Neural progenitor cell (in vitro differentiated cells): ENCODE results near the gene RBM10. TPM values are rescaled to one million over a fixed set of nuclear protein-coding genes. Genes with fewer than 3 reads are reported as not detected.

Experiments
- DNase-seq: peaks from one replicate; pipeline ENCODE4 v3.0.0-alpha.2; 2016; ENCODE audit warnings: low spot score
- H2AFZ ChIP-seq: fragments of 200-600 bp; sonication (generic); replicated peaks from 2 replicates; pipeline ENCODE4 v1.6.1; 2016; ENCODE audit warnings: antibody characterized with exemption
- H3F3A ChIP-seq: fragments of 200-600 bp; sonication (generic); 2 replicates; pipeline ENCODE4 v1.6.1; 2016; ENCODE audit warnings: antibody characterized with exemption, low read depth
- H3K27ac ChIP-seq: fragments of 200-600 bp; sonication (generic); 2 replicates; pipeline ENCODE4 v1.5.1; 2016; ENCODE audit warnings: mild to moderate bottlenecking
- H3K27me3 ChIP-seq: fragments of 200-600 bp; sonication (generic); 2 replicates; pipeline ENCODE4 v1.6.1; 2016; ENCODE audit warnings: mild to moderate bottlenecking, moderate library complexity
- H3K36me3 ChIP-seq: fragments of 200-600 bp; sonication (generic); 2 replicates; pipeline ENCODE4 v1.5.1; 2016
- H3K4me1 ChIP-seq: fragments of 200-600 bp; sonication (generic); 2 replicates; pipeline ENCODE4 v1.6.1; 2016; ENCODE audit warnings: mixed run types
- H3K4me2 ChIP-seq: fragments of 200-600 bp; sonication (generic); 2 replicates; pipeline ENCODE4 v1.6.1; 2016
- H3K4me3 ChIP-seq: fragments of 200-600 bp; sonication (generic); 2 replicates; pipeline ENCODE4 v1.5.1; 2016
- H3K79me2 ChIP-seq: fragments of 200-600 bp; sonication (generic); 2 replicates; pipeline ENCODE4 v1.6.1; 2016; ENCODE audit warnings: low read depth
- H3K9ac ChIP-seq: fragments of 200-600 bp; sonication (generic); 2 replicates; pipeline ENCODE4 v1.6.1; 2016
- H3K9me3 ChIP-seq: fragments of 200-600 bp; sonication (generic); 2 replicates; pipeline ENCODE4 v1.5.1; 2016; ENCODE audit warnings: low read depth
- H4K20me1 ChIP-seq: fragments of 200-600 bp; sonication (generic); 2 replicates; pipeline ENCODE4 v1.6.1; 2016; ENCODE audit warnings: low read depth
- H3K27ac Mint-ChIP-seq: 3 replicates; pipeline ENCODE4 v1.8.0; 2021; ENCODE audit warnings: mixed read lengths
- H3K27me3 Mint-ChIP-seq: 2 replicates; pipeline ENCODE4 v1.8.0; 2022; ENCODE audit warnings: low read depth, mild to moderate bottlenecking, inconsistent platforms, moderate library complexity, mixed read lengths; ENCODE audit not compliant: insufficient read depth
- H3K36me3 Mint-ChIP-seq: 3 replicates; pipeline ENCODE4 v1.8.0; 2021; ENCODE audit warnings: mixed read lengths
- H3K4me1 Mint-ChIP-seq: 3 replicates; pipeline ENCODE4 v1.8.0; 2021; ENCODE audit warnings: mixed read lengths
- H3K4me3 Mint-ChIP-seq: 3 replicates; pipeline ENCODE4 v1.8.0; 2021; ENCODE audit warnings: mild to moderate bottlenecking, moderate library complexity, mixed read lengths
- H3K9me3 Mint-ChIP-seq: 3 replicates; pipeline ENCODE4 v1.8.0; 2020; ENCODE audit warnings: mixed read lengths
- EZH2 ChIP-seq: fragments of 200-600 bp; sonication (generic); IDR thresholded peaks from 2 replicates; pipeline ENCODE4 v1.6.1; 2017; ENCODE audit warnings: antibody characterized with exemption, mild to moderate bottlenecking, moderate library complexity
- EZH2phosphoT487 ChIP-seq: fragments of 200-600 bp; sonication (generic); IDR thresholded peaks from 2 replicates; pipeline ENCODE4 v1.6.1; 2017; ENCODE audit warnings: antibody characterized with exemption
- small RNA-seq: library from RNA; depleted of rRNA; stranded (forward); fragments of <200 nt; gene quantifications from one replicate; pipeline ENCODE3, GENCODE V24; 2015
- total RNA-seq: library from RNA; depleted of rRNA; stranded (reverse); fragments of >200 nt; gene quantifications from 2 replicates; pipeline ENCODE4 v1.2.3, GENCODE V29; 2015; ENCODE audit warnings: low replicate concordance
- TF ChIP-seq, protein P1 (sequence below): fragments of 200-600 bp; sonication (generic); IDR thresholded peaks from 2 replicates; pipeline ENCODE4 v1.5.1; 2017; ENCODE audit warnings: antibody characterized with exemption, mild to moderate bottlenecking

Gene RBM10
- total RNA-seq, 1 donor from 2014 or later = 26.5 TPM

DNA sequence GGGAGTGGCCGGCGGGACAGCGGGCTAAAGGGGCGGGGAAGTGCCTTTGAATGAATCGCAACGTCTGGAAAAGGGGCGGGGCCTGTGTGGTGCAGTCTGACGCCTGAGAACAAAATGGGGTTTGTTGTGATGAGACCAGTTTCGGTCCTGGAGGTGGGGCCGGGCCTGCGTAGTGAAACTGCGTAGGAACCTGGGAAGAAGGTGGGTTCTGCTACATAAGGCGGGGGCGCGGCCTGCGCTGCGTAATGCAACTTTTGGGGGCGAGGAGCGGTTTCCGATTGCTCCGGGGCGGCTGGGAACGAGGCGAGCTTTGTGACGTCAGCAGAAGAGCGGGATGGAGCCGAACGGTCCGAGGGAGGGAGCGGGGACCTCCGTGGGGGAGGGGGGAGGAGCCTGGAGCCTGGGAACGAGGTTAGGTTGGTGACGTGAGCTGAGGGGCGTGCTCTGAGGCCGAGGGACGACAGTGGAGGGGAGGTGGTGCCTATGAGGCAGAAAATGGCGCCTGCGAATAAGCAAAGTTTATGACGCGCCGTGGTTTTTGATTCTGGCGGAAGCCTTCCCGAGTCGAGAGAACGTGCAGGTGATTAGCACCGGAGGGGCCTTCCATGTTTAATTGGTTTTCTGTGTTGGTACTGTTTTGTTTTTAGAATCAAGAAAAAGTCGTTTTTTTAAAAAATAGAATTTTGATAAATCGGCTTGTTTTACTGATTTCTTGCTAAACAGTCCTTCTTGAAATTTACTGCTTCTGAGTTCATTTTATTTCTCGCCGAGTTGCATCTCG is 88.5 kb downstream of the RBM10 start:
- peak overlapping the region; percentile 99 for H3K4me3 Mint-ChIP-seq

DNA sequence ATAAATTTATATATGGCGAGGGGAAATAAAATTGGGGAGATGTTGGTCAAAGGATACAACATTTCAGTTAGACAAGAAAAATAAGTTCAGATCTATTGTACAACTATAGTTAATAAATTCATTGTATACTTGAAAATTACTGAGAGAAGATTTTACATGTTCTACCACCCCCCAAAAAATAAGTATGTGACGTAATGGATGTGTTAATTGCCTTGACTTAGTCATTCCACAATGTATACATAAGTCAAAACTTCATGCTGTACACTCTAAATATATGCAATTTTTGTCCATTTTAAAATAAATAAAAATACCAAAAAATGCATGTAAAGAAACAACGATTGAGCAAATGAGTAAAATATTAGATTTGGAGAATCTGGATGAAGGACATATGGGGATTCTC is 89.6 kb downstream of the RBM10 start:
- peaks cover 38% of the 10 kb centered on the region for H3K4me1 Mint-ChIP-seq
- peak overlapping the region; percentile 99 for H3K9ac ChIP-seq

More for the DNA sequence above, 88.5 kb downstream of the RBM10 start:
- H3K79me2 ChIP-seq = peaks cover 59% of the 10 kb centered on the region
- H3K27me3 Mint-ChIP-seq = peaks cover 10% of the 10 kb centered on the region
- H3K9me3 ChIP-seq = no peaks in the 10 kb centered on the region
- H3K4me2 ChIP-seq = peak overlapping the region; percentile 95
- peaks cover 16% of the 10 kb centered on the region for H3K36me3 Mint-ChIP-seq
- no peaks in the 10 kb centered on the region for H3K9me3 Mint-ChIP-seq
- H3K27ac ChIP-seq = peak overlapping the region; percentile 99
- H4K20me1 ChIP-seq = peaks cover 6% of the 10 kb centered on the region
- DNase-seq = peak; percentile 99
- H3K4me3 ChIP-seq = peak overlapping the region; percentile 98
- H3K27ac Mint-ChIP-seq = peak overlapping the region; percentile 100
- H3K4me1 Mint-ChIP-seq = peaks cover 38% of the 10 kb centered on the region
- peaks cover 33% of the 10 kb centered on the region for H3F3A ChIP-seq
- TF ChIP-seq EZH2phosphoT487 = no peak
- no peaks in the 10 kb centered on the region for H3K27me3 ChIP-seq
- no peaks in the 10 kb centered on the region for H3K36me3 ChIP-seq
- H2AFZ ChIP-seq = no peak overlapping the region
- peaks cover 18% of the 10 kb centered on the region for H3K4me1 ChIP-seq
- peak overlapping the region; percentile 99 for H3K9ac ChIP-seq

GRCh38 chrX:47235691-47236103 is 90.7 kb downstream of the RBM10 start:
- Histone ChIP-seq H3K9ac (no peak overlapping the region), H3F3A (peaks cover 24% of the 10 kb centered on the region), H3K27ac (no peak overlapping the region), H3K79me2 (peaks cover 73% of the 10 kb centered on the region), H3K9me3 (no peaks in the 10 kb centered on the region), H4K20me1 (peaks cover 10% of the 10 kb centered on the region), H2AFZ (no peak overlapping the region), H3K27me3 (no peaks in the 10 kb centered on the region), H3K36me3 (no peaks in the 10 kb centered on the region), H3K4me2 (peak overlapping the region; percentile 4), H3K4me1 (peaks cover 18% of the 10 kb centered on the region), H3K4me3 (no peak overlapping the region)
- Mint-ChIP-seq H3K4me1 (peaks cover 38% of the 10 kb centered on the region), H3K4me3 (peak overlapping the region; percentile 41), H3K27me3 (peaks cover 8% of the 10 kb centered on the region), H3K27ac (no peak overlapping the region), H3K36me3 (peaks cover 18% of the 10 kb centered on the region), H3K9me3 (no peaks in the 10 kb centered on the region)
- TF ChIP-seq EZH2phosphoT487 (no peak), EZH2 (no peak)
- TF ChIP-seq, protein P1, sequence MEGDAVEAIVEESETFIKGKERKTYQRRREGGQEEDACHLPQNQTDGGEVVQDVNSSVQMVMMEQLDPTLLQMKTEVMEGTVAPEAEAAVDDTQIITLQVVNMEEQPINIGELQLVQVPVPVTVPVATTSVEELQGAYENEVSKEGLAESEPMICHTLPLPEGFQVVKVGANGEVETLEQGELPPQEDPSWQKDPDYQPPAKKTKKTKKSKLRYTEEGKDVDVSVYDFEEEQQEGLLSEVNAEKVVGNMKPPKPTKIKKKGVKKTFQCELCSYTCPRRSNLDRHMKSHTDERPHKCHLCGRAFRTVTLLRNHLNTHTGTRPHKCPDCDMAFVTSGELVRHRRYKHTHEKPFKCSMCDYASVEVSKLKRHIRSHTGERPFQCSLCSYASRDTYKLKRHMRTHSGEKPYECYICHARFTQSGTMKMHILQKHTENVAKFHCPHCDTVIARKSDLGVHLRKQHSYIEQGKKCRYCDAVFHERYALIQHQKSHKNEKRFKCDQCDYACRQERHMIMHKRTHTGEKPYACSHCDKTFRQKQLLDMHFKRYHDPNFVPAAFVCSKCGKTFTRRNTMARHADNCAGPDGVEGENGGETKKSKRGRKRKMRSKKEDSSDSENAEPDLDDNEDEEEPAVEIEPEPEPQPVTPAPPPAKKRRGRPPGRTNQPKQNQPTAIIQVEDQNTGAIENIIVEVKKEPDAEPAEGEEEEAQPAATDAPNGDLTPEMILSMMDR = no peak
- DNase-seq = no peak

More for the DNA sequence above, 89.6 kb downstream of the RBM10 start:
- H3K36me3 Mint-ChIP-seq = peaks cover 15% of the 10 kb centered on the region
- DNase-seq = no peak
- H3K9me3 Mint-ChIP-seq = no peaks in the 10 kb centered on the region
- H3K9me3 ChIP-seq = no peaks in the 10 kb centered on the region
- no peak overlapping the region for H3K27ac ChIP-seq
- peak overlapping the region; percentile 98 for H3K4me3 ChIP-seq
- peak overlapping the region; percentile 34 for H3K27ac Mint-ChIP-seq
- H3K4me1 ChIP-seq = peaks cover 18% of the 10 kb centered on the region
- peak overlapping the region; percentile 95 for H3K4me2 ChIP-seq
- peak overlapping the region; percentile 99 for H3K4me3 Mint-ChIP-seq
- H2AFZ ChIP-seq = no peak overlapping the region
- H3F3A ChIP-seq = peaks cover 33% of the 10 kb centered on the region
- TF ChIP-seq EZH2phosphoT487 (no peak), EZH2 (no peak)
- TF ChIP-seq, protein P1 = no peak
- H3K27me3 ChIP-seq = no peaks in the 10 kb centered on the region
- H3K36me3 ChIP-seq = no peaks in the 10 kb centered on the region
- peaks cover 10% of the 10 kb centered on the region for H4K20me1 ChIP-seq
- H3K27me3 Mint-ChIP-seq = peaks cover 8% of the 10 kb centered on the region
- peaks cover 70% of the 10 kb centered on the region for H3K79me2 ChIP-seq

Small RNA genes lying within 50 kb of the gene (small RNA-seq; reads per million reads assigned to genes)
- 0.25 reads per million, percentile 14 among the genes with 10 or more reads in this experiment for gene RNU12-2P

Other genes starting within 250 kb of the RBM10 start
- gene JADE3, start 232.8 kb upstream of the RBM10 start, total RNA-seq = 22.0 and 28.1 TPM in 2 replicates
- gene RGN, start 66.8 kb upstream of the RBM10 start, total RNA-seq = 0.62 and 0.92 TPM in 2 replicates
- gene NDUFB11, start 519 bp upstream of the RBM10 start, total RNA-seq = 53.1 and 86.1 TPM in 2 replicates
- 291 and 537 TPM in 2 replicates for gene UBA1, start 48.6 kb downstream of the RBM10 start, total RNA-seq
- gene CDK16, start 73.5 kb downstream of the RBM10 start, total RNA-seq = 166 and 248 TPM in 2 replicates
- 106 and 158 TPM in 2 replicates for gene USP11, start 87.8 kb downstream of the RBM10 start, total RNA-seq
- 0.47 and 1.4 TPM in 2 replicates for gene ZNF157, start 225.4 kb downstream of the RBM10 start, total RNA-seq